Neural progenitor cell (in vitro differentiated cells): ENCODE data around the gene ELANE. TPM values are rescaled to one million over a fixed set of nuclear protein-coding genes. Genes with fewer than 3 reads are reported as not detected.
A peak's percentile ranks its signal among the peaks of the same experiment; 100 is the strongest.

Experiments used
- DNase-seq: peaks from one replicate; pipeline ENCODE4 v3.0.0-alpha.2; 2016; ENCODE audit warnings: low spot score
- H2AFZ ChIP-seq: fragments of 200-600 bp; sonication (generic); replicated peaks from 2 replicates; pipeline ENCODE4 v1.6.1; 2016; ENCODE audit warnings: antibody characterized with exemption
- H3F3A ChIP-seq: fragments of 200-600 bp; sonication (generic); 2 replicates; pipeline ENCODE4 v1.6.1; 2016; ENCODE audit warnings: antibody characterized with exemption, low read depth
- H3K27ac ChIP-seq: fragments of 200-600 bp; sonication (generic); 2 replicates; pipeline ENCODE4 v1.5.1; 2016; ENCODE audit warnings: mild to moderate bottlenecking
- H3K27me3 ChIP-seq: fragments of 200-600 bp; sonication (generic); 2 replicates; pipeline ENCODE4 v1.6.1; 2016; ENCODE audit warnings: mild to moderate bottlenecking, moderate library complexity
- H3K36me3 ChIP-seq: fragments of 200-600 bp; sonication (generic); 2 replicates; pipeline ENCODE4 v1.5.1; 2016
- H3K4me1 ChIP-seq: fragments of 200-600 bp; sonication (generic); 2 replicates; pipeline ENCODE4 v1.6.1; 2016; ENCODE audit warnings: mixed run types
- H3K4me2 ChIP-seq: fragments of 200-600 bp; sonication (generic); 2 replicates; pipeline ENCODE4 v1.6.1; 2016
- H3K4me3 ChIP-seq: fragments of 200-600 bp; sonication (generic); 2 replicates; pipeline ENCODE4 v1.5.1; 2016
- H3K79me2 ChIP-seq: fragments of 200-600 bp; sonication (generic); 2 replicates; pipeline ENCODE4 v1.6.1; 2016; ENCODE audit warnings: low read depth
- H3K9ac ChIP-seq: fragments of 200-600 bp; sonication (generic); 2 replicates; pipeline ENCODE4 v1.6.1; 2016
- H3K9me3 ChIP-seq: fragments of 200-600 bp; sonication (generic); 2 replicates; pipeline ENCODE4 v1.5.1; 2016; ENCODE audit warnings: low read depth
- H4K20me1 ChIP-seq: fragments of 200-600 bp; sonication (generic); 2 replicates; pipeline ENCODE4 v1.6.1; 2016; ENCODE audit warnings: low read depth
- H3K27ac Mint-ChIP-seq: 3 replicates; pipeline ENCODE4 v1.8.0; 2021; ENCODE audit warnings: mixed read lengths
- H3K27me3 Mint-ChIP-seq: 2 replicates; pipeline ENCODE4 v1.8.0; 2022; ENCODE audit warnings: low read depth, mild to moderate bottlenecking, inconsistent platforms, moderate library complexity, mixed read lengths; ENCODE audit not compliant: insufficient read depth
- H3K36me3 Mint-ChIP-seq: 3 replicates; pipeline ENCODE4 v1.8.0; 2021; ENCODE audit warnings: mixed read lengths
- H3K4me1 Mint-ChIP-seq: 3 replicates; pipeline ENCODE4 v1.8.0; 2021; ENCODE audit warnings: mixed read lengths
- H3K4me3 Mint-ChIP-seq: 3 replicates; pipeline ENCODE4 v1.8.0; 2021; ENCODE audit warnings: mild to moderate bottlenecking, moderate library complexity, mixed read lengths
- H3K9me3 Mint-ChIP-seq: 3 replicates; pipeline ENCODE4 v1.8.0; 2020; ENCODE audit warnings: mixed read lengths
- CTCF ChIP-seq: fragments of 200-600 bp; sonication (generic); IDR thresholded peaks from 2 replicates; pipeline ENCODE4 v1.5.1; 2017; ENCODE audit warnings: antibody characterized with exemption, mild to moderate bottlenecking
- EZH2 ChIP-seq: fragments of 200-600 bp; sonication (generic); IDR thresholded peaks from 2 replicates; pipeline ENCODE4 v1.6.1; 2017; ENCODE audit warnings: antibody characterized with exemption, mild to moderate bottlenecking, moderate library complexity
- EZH2phosphoT487 ChIP-seq: fragments of 200-600 bp; sonication (generic); IDR thresholded peaks from 2 replicates; pipeline ENCODE4 v1.6.1; 2017; ENCODE audit warnings: antibody characterized with exemption
- total RNA-seq: library from RNA; depleted of rRNA; stranded (reverse); fragments of >200 nt; gene quantifications from 2 replicates; pipeline ENCODE4 v1.2.3, GENCODE V29; 2015; ENCODE audit warnings: low replicate concordance

Gene ELANE
- total RNA-seq, 1 donor from 2014 or later: not detected

GRCh38 chr19:808423-808775 lies 43.7 kb upstream of the ELANE start:
- no peak overlapping the region for H3K9ac ChIP-seq
- Mint-ChIP-seq H3K27ac (no peak overlapping the region), H3K27me3 (peaks cover 9% of the 10 kb centered on the region), H3K9me3 (no peaks in the 10 kb centered on the region), H3K4me1 (peaks cover 4% of the 10 kb centered on the region), H3K4me3 (no peak overlapping the region), H3K36me3 (peaks cover 28% of the 10 kb centered on the region)
- peaks cover 64% of the 10 kb centered on the region for H3K79me2 ChIP-seq
- H4K20me1 ChIP-seq: peaks cover 86% of the 10 kb centered on the region
- TF ChIP-seq EZH2 (no peak), CTCF (no peak), EZH2phosphoT487 (no peak)
- H3F3A ChIP-seq: peaks cover 67% of the 10 kb centered on the region
- no peaks in the 10 kb centered on the region for H3K4me1 ChIP-seq
- no peak overlapping the region for H3K4me2 ChIP-seq
- no peak overlapping the region for H3K4me3 ChIP-seq
- no peak overlapping the region for H3K27ac ChIP-seq
- no peak for DNase-seq
- no peaks in the 10 kb centered on the region for H3K9me3 ChIP-seq
- no peak overlapping the region for H2AFZ ChIP-seq
- peaks cover 3% of the 10 kb centered on the region for H3K36me3 ChIP-seq
- no peaks in the 10 kb centered on the region for H3K27me3 ChIP-seq

GRCh38 chr19:810077-810855 lies 41.8 kb upstream of the ELANE start:
- H3K4me3 Mint-ChIP-seq: no peak overlapping the region
- H4K20me1 ChIP-seq: peaks cover 74% of the 10 kb centered on the region

GRCh38 chr19:810883-811489 lies 41.1 kb upstream of the ELANE start:
- H3K79me2 ChIP-seq: peaks cover 38% of the 10 kb centered on the region
- DNase-seq: no peak
- Mint-ChIP-seq H3K4me3 (no peak overlapping the region), H3K27me3 (peaks cover 13% of the 10 kb centered on the region), H3K27ac (no peak overlapping the region), H3K9me3 (peaks cover 2% of the 10 kb centered on the region), H3K36me3 (peaks cover 33% of the 10 kb centered on the region), H3K4me1 (peaks cover 3% of the 10 kb centered on the region)
- peaks cover 3% of the 10 kb centered on the region for H3K36me3 ChIP-seq
- H2AFZ ChIP-seq: no peak overlapping the region
- H3K4me3 ChIP-seq: no peak overlapping the region
- TF ChIP-seq EZH2phosphoT487: no peak
- no peak for TF ChIP-seq CTCF
- no peak for TF ChIP-seq EZH2
- H3K4me2 ChIP-seq: no peak overlapping the region
- H3K4me1 ChIP-seq: no peaks in the 10 kb centered on the region
- H3K9ac ChIP-seq: no peak overlapping the region
- H3K9me3 ChIP-seq: no peaks in the 10 kb centered on the region
- no peaks in the 10 kb centered on the region for H3K27me3 ChIP-seq
- H3F3A ChIP-seq: peaks cover 58% of the 10 kb centered on the region
- peak overlapping the region; percentile 74 for H3K27ac ChIP-seq
- peaks cover 67% of the 10 kb centered on the region for H4K20me1 ChIP-seq

More at GRCh38 chr19:810077-810855, 41.8 kb upstream of the ELANE start:
- no peaks in the 10 kb centered on the region for H3K4me1 Mint-ChIP-seq
- TF ChIP-seq CTCF: no peak
- TF ChIP-seq EZH2phosphoT487: no peak
- TF ChIP-seq EZH2: no peak
- Histone ChIP-seq H3F3A (peaks cover 63% of the 10 kb centered on the region), H3K4me2 (no peak overlapping the region), H3K4me3 (no peak overlapping the region), H3K9ac (no peak overlapping the region), H3K27me3 (no peaks in the 10 kb centered on the region), H3K79me2 (peaks cover 45% of the 10 kb centered on the region), H3K9me3 (no peaks in the 10 kb centered on the region), H3K4me1 (no peaks in the 10 kb centered on the region), H2AFZ (no peak overlapping the region), H3K36me3 (peaks cover 3% of the 10 kb centered on the region), H3K27ac (peak overlapping the region; percentile 74)
- H3K27ac Mint-ChIP-seq: no peak overlapping the region
- peaks cover 10% of the 10 kb centered on the region for H3K27me3 Mint-ChIP-seq
- H3K9me3 Mint-ChIP-seq: no peaks in the 10 kb centered on the region
- DNase-seq: no peak
- peaks cover 29% of the 10 kb centered on the region for H3K36me3 Mint-ChIP-seq
